Esophagus mucosa (tissue), 1 donor: ENCODE measurements around the gene TUNAR. TPM values are rescaled to one million over a fixed set of nuclear protein-coding genes. Genes with fewer than 3 reads are reported as not detected.

Experiments
- ATAC-seq: fragments of 200-7000 bp; cut with Tn5 transposase; one replicate; pipeline ENCODE4 v1.9.1; 2020
- total RNA-seq: library from RNA; stranded (reverse); gene quantifications from one replicate; pipeline ENCODE4 v1.2.4, GENCODE V29; 2023
- donor health status: DM: yes; HTN: yes; CAD: no.

Gene TUNAR
- not detected for total RNA-seq

GRCh38 chr14:95876761-95877538, at the start of gene TUNAR:
TUNAR (plus strand) TSS chr14:95876832.
- no peak for ATAC-seq

GRCh38 chr14:95828649-95829265, 47.9 kb upstream of the TUNAR start:
- no peak for ATAC-seq

GRCh38 chr14:95829321-95829720, 47.3 kb upstream of the TUNAR start:
- no peak for ATAC-seq

GRCh38 chr14:95830386-95830785, 46.2 kb upstream of the TUNAR start:
- ATAC-seq, result no peak

- no peak for ATAC-seq
Measured at GRCh38 chr14:95831041-95831440, 45.6 kb upstream of the TUNAR start.

GRCh38 chr14:95831468-95831867, 45.2 kb upstream of the TUNAR start:
- ATAC-seq, result no peak

- no peak for ATAC-seq
Measured at GRCh38 chr14:95832012-95832411, 44.6 kb upstream of the TUNAR start.

GRCh38 chr14:95833429-95833828, 43.2 kb upstream of the TUNAR start:
- ATAC-seq, result no peak

- ATAC-seq, result no peak
Measured at GRCh38 chr14:95834496-95834895, 42.1 kb upstream of the TUNAR start.

GRCh38 chr14:95835121-95835730, 41.4 kb upstream of the TUNAR start:
- no peak for ATAC-seq

- ATAC-seq, result no peak
Measured at GRCh38 chr14:95838862-95839261, 37.8 kb upstream of the TUNAR start.

GRCh38 chr14:95840094-95840700, 36.4 kb upstream of the TUNAR start:
- ATAC-seq, result no peak

- no peak for ATAC-seq
Measured at GRCh38 chr14:95841668-95842067, 35.0 kb upstream of the TUNAR start.

GRCh38 chr14:95849761-95850160, 26.9 kb upstream of the TUNAR start:
- no peak for ATAC-seq

- ATAC-seq, result no peak
Measured at GRCh38 chr14:95850429-95850828, 26.2 kb upstream of the TUNAR start.

GRCh38 chr14:95855606-95856005, 21.0 kb upstream of the TUNAR start:
- no peak for ATAC-seq

GRCh38 chr14:95857275-95857674, 19.4 kb upstream of the TUNAR start:
- ATAC-seq, result no peak

- ATAC-seq, result no peak
Measured at GRCh38 chr14:95858893-95859292, 17.7 kb upstream of the TUNAR start.

- no peak for ATAC-seq
Measured at GRCh38 chr14:95862243-95862642, 14.4 kb upstream of the TUNAR start.

GRCh38 chr14:95863295-95863694, 13.3 kb upstream of the TUNAR start:
- ATAC-seq, result no peak

GRCh38 chr14:95869776-95870175, 6.9 kb upstream of the TUNAR start:
- ATAC-seq, result no peak

GRCh38 chr14:95870772-95871171, 5.9 kb upstream of the TUNAR start:
- ATAC-seq, result no peak

GRCh38 chr14:95871531-95871930, 5.1 kb upstream of the TUNAR start:
- no peak for ATAC-seq

GRCh38 chr14:95872777-95873176, 3.9 kb upstream of the TUNAR start:
- ATAC-seq, result peak; percentile 8
